ENCODE results near the gene FARP1.
"Not testable (repeated sequence)": the region's sequence is repeated elsewhere in the genome, so short reads cannot be mapped to it uniquely, and the experiment has no call there.

FARP1 gene

DNA sequence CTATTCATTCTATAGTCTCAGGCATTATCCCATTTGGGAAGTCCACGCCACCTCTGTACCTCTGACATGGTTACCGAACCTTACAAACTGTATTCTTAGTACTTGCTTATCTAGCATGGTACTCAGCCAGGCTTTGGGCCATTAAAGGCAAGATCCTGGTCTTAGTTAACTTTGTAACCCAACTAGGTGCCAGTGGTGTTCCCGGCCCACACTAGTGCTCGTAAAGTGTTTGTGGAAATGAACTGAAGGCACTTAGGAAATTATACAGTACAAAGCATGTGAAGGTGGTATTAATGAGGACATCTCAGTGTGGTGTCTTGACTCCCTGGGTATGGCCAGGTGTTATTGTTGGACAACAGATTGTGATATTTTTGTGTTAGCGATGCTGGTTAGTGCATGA is 122.0 kb downstream of the FARP1 start:
- no peak for DNase-seq

DNA sequence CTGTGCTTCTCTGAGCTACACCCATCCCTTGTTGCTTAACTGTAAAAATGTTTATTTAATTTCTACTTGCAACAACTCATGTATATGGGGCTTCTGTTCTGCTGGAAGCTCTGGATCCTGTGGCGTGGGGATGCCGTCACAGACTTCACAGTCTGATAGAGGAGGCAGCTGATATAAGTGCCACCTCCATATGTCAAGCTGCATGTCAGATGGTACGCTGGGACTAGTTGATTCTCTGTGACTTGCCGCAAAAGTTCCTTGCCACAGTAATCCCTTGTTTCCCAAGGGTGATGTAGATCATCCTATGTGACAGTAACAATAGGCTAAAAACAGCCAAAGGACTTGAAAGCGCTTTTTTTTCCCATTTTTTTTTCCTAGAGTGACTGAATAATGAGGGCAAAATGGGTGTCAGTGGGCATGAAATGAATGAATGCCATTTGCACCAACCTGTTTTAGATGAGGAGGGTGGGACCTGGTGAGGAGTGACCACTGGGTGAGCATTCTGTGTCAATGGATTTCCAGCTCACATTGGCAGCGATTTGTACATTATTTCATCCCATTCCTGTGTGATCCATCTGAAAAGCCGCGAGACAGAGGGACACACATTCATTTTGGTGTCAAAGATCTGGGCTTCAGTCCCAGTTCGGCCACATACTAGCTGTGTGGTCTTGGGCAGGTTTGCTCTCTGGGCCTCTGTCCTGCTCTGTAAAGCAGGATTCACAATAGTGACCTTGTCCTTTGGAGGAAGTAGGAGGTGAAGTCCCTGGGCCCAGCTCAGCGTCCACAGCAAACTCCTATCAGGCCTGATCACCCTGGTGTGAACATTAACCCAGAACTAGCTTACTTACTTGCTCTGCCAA is 123.0 kb downstream of the FARP1 start:
- no peak for DNase-seq

DNA sequence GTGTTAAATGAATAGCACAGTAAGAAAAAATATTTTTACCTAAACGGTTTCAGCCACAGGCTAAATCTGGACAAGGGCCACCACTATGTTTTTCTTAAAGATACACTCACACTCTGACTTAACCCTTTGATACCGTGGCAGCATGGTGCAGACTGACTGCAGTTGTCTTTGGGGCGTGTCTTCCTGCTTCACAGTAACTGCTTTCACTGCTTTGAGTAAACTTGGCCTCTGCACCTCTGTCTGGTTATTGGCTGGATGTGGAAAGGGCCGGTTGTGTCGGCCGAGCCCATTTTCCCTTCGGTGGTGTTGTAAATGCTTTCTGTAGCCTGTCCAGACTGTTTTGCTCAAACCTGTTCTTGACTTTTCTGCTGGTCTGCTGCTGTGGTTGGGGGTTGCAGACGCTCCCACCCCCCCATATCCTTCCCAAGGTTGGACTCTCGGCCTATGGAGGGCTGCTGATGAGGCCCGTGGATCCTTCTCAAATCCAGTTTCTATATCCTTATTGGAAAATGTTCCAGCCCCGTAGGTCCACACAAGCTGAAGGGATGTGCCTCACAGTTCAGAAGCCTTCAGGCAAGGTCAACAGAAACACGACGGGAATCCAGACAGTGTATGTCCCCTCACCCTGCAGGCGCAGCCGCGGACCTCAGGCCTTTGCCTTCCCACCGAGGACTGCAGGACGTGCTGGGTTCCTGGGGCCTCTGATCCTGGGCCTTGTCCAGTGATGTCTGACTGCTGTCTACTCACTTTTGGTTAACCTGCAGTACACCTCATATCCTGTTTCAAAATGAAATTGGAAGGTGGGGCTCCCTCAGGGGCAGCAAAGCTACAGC is 124.4 kb downstream of the FARP1 start:
- no peak for DNase-seq

DNA sequence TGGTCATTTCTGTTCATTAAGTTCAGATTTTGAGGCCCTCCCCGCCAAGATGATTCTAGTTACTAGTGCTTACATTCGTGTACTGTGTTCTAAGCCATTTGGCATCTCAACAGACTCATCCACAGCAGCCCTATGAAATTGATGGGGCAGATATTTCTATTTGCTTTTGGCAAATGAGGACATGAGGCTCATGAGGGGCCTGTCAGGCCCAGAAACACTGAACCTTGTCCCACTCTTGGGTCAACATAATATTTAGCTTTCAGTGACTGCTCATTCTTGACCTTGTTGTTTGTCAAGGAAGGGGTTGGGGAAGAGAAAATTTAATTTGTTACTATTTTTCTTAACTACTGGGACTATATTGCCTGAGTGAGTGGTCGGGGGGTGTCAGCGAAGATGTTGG is 126.5 kb downstream of the FARP1 start:
- DNase-seq = no peak

DNA sequence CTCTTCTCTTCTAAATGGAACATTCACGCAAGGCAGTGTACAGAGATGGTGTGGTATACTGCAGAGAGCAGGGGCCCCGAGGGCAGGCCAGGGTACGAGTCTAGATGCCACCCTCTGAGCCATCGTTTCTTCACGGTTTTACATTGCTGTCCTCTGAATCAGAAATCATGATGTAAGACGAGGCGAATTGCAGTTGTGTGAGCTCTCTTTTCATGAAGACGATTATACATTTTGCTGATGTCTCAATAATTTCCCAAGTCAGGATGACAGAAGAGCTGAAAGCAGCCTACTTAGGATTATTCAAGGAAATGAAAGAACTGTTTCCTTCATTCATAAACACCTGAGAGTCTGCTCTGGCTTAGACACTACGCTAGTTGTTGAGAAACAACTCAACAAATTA is 127.9 kb downstream of the FARP1 start:
- DNase-seq = no peak

DNA sequence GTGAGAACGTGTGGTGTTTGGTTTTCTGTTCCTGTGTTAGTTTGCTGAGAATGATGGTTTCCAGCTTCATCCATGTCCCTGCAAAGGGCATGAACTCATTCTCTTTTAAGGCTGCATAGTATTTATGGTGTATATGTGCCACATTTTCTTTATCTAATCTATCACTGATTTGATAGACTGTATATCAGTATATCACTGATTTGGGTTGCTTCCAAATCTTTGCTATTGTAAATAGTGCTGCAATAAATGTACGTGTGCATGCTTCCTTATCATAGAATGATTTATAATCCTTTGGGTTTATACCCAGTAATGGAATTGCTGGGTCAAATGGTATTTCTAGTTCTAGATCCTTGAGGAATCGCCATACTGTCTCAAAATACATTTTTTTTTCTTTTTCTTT is 128.8 kb downstream of the FARP1 start:
- not testable (repeated sequence) for DNase-seq

DNA sequence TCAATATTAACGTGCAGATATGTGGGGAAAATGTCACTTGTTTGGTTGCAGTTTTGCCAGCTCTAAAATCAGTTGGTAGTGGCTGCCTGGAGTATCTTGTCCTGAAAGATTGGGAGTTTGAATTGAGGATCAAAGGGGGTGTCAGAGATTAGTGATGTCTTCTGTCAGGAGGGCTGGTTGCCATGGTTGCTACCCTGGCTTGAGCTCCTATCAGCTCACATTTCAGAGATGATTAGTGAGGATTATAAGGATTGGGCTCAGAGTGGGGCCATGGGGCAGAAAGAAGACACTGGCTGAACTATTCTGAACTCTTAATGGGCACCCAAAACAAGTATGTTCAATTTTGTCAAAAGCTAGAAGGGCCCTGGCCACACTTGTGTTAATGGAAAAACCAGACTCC is 129.7 kb downstream of the FARP1 start:
- DNase-seq = no peak

DNA sequence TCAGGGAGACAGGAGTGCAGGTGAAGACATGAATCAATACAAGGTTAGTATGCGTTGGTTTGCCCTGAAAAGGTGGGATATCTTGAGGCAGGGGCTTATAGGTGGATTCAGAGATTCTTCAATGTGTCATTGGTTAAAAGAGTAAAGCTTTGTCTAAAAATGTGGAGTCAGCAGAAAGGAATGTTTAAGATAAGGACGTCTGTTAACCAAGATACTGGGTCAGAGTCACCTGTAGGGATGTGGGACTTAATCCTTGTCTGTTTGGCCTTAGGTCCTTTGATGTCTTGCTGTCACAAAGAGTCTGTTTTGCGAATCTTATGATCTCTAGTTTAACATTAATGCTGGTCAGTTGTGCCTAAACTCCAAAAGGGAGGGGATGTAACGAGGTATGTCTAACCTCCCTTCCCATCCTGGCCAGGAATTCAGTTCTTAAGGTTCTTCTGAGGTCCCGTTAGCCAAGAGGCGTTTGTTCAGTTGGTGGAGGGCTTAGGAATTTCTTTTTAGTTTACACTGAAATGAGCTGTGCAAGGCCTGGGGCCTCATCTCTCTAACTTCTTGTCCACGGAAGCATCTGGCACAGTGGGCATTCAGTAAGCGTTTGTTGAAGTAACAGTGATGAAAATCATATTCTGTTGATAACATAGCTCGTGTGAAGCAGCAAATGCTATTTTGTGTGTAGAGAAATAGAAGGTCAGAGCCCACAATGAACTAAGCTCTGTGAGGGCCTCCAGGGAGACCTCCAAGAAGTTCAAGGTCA is 130.4 kb downstream of the FARP1 start:
- no peak for DNase-seq

DNA sequence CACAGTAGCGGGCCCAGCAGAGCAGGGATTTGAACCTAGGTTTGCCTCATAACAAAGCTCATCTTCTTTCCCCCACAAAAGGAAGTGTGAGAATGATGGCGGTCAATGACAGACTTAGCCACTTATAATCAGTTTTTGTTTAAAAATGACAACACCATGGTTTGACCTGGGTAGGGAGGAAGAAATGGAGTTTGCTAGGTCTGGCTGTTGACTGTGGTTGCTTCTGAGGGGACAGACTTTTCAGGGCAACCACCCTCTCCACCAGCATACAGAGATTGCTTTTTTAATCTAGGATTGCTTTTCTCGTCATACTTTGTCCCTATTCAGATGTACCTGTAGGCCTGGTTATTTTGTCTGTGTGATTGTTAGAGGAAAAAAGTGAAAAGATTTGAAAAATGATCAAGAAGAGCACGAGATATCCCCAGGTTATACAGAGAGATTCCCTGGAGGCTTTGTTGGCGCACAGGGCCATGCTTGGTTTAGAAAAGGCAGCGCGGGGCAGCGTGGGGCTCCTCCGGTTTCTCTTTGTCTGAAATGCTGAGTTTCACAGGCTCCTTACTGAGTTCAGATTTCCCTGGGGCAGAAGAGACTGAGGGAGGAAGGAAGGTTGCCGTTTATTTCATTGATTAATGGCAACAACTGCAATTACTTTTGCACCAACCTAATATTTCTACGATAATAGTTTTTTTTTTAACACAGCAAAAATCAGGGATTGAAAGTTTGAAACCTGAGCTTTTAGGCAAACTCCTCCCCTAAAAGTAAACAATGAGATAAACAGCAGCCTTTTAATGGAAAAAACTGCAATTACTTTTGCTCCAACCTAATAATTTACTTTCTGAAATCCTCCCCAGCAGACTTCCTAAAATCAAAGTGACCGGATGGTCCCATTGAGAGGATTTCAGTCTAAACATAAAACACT is 131.2 kb downstream of the FARP1 start:
- DNase-seq = peak; percentile 56 to 72

DNA sequence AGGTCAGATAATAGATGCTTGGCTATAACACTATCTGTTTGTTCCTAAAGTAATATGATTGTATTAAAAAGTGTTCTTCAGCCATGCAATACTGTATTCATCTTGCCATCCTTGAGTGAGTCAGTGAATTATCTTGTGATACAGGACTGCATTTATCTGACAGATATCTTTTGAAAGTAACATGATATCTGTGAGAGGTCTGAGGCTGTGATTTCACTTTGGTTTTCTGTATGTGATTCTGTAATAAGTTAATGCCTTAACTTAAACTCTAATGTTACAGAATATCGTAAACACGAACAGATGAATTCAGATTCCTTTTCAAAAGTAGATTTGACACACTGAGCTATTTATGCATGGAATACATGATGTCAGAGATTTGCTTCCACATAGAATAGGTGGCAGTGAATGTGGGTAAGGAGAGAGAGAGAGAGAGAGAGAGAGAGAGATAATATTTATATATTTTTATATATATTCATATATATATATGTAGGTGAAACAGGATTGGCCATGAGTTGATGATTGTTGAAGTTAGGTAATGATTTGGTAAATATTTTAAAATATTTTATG is 132.1 kb downstream of the FARP1 start:
- DNase-seq = no peak

DNA sequence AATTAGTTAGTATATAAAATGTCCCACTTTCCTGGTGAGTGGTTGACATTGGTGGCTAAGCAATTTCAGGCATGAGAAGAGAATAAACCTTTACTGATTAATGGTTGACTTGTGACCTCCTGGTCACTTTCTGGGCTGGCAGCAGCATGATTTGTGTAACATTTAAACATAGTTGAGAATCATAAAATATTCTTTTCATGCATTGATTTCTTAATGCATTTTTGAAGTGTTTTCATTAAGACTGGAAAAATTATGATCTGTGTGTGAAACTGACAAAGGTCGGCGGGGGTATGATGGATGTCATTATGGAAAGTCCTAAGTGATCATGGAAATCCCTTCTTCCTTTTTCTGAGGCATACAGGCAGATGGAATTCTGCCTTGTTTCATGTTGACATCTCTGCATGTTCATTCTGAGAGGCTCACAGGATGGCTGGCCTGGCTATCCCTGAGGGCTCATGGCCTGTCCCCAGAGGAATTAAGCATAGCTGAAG is 132.8 kb downstream of the FARP1 start:
- no peak for DNase-seq

DNA sequence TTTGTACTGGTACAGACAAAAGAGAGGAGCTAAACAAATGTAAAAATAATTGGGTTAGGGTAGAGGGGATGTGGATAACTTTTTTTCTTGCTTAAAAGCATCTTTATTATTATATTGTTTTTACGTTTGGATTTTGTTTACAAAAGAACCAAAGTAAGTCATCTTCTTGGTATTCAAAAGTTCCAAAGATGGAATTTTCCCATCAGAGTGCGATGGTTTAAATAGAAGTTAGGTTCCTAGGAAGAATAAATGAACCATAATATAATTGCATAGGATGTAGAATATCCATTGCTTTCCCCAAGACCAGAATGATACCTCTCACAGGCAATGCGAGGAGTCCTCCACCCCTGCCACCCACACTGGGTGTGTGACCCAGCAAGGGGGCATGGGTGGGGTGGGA is 133.6 kb downstream of the FARP1 start:
- DNase-seq = no peak

DNA sequence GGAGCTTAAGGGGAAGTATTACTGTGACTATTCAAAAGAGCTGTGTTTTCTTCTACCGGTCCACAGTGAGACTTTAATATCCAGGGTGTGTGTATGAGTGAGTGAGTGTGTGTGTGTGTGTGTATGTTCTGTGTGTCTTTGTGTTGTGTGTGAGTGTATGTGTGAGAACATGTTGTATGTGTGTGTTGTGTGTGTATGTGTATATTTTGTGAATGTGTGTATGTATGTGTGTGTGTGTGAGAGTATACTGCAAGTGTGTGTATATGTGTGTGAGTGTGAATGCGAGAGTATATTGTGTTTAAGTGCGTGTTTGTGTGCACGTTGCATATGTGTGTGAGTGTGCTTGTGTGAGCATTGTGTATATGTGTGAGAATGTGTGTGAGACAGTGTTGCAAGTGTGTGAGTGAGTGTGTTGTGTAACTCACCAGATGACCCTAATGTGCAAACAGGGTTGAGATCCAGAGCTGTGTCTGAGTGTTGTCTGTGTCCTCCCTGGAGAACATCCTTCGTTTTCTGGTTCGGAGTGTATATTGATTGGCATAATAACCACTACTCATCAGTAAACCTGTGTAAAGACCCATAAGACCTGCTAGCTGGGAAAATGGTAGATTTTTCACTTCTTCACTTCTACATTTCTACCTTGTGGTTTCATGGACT is 135.3 kb downstream of the FARP1 start:
- DNase-seq = no peak

DNA sequence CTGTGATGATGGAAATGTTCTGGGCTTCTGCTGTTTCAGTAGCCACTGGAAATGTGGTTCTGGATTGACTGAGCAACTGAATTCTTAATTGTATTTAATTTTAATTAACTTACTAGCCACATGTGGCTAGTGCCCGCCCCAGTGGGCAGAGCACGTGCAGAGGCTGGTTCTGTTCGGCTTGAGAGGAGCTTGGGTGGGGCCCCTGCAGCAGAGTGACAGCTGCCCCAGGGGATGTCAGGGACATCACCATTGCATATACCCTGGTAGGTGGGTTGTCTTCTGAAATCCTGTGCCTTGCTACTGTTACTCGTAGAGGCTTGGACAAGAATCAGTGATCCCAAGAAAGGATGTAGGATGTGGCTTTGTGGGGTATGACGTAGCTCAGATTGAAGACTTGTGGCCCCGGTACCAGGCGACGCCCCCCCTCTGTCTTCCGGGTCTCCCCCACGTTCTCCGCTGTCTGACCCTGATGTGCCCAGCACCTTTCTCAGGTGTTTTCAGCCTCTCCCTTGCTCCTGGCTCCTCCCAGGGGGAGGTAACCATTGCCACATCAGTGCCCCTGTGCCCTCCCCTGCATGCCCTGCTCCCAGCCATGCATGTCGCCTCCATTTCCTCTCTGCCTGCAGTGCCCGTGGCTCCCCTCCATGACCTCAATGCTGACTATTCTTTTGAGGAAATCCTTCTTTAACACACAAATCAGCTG is 136.7 kb downstream of the FARP1 start:
- peak; percentile 78 to 84 for DNase-seq

DNA sequence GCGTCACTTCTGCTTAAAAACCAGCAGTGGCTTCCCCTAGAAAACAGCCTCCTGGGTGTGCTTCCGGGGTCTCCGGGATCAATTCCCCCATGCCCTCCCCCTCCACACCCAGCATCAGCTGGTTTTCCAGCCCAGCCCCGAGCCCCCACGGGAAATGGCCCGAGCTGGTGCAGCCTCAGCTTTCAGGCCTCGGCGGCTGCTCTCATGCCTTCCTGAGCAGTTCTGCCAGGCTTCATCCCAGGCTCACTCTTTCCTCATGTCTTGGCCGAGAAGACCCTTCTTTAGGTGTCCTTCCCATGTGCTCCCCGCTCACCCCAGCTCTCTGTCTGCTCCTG is 137.2 kb downstream of the FARP1 start:
- DNase-seq = no peak

DNA sequence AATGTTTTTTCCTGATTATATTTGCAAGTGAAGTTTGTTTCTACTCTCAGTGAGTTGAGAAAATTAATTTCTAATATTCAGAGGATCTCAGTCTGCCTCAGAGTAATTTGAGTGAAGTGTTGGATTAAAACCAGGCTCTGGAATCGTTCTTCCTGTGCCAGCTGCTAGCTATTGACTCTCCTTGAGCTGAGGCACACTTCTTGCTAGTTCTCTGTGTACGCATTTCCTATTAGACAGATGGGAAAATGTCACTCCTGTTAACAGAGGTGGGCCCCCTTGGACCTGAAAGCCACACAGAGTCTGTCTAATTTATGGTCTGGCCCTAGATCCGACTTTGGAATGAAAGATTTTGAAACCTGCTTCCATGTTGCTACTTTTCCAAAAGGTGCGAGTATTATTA is 141.8 kb downstream of the FARP1 start:
- no peak for DNase-seq

DNA sequence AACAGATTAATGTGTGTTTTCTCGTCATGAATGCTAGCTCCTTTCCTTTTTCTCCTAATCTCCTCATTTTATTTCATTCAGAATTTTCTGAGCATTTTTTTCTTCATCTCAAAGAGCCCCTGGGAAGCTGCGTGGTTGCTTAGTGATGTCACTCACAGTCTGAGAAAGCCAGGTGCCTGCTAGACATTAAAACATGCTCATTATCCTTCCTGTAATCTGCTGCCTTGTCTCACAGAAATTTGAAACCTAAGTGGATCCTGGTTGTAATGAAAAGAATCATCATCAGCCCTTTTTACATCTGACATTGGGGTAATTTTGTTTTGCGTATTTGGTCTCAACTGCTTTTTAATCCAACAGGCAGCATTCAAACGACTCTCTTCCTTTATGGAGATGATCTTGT is 142.4 kb downstream of the FARP1 start:
- peak; percentile 49 to 64 for DNase-seq

DNA sequence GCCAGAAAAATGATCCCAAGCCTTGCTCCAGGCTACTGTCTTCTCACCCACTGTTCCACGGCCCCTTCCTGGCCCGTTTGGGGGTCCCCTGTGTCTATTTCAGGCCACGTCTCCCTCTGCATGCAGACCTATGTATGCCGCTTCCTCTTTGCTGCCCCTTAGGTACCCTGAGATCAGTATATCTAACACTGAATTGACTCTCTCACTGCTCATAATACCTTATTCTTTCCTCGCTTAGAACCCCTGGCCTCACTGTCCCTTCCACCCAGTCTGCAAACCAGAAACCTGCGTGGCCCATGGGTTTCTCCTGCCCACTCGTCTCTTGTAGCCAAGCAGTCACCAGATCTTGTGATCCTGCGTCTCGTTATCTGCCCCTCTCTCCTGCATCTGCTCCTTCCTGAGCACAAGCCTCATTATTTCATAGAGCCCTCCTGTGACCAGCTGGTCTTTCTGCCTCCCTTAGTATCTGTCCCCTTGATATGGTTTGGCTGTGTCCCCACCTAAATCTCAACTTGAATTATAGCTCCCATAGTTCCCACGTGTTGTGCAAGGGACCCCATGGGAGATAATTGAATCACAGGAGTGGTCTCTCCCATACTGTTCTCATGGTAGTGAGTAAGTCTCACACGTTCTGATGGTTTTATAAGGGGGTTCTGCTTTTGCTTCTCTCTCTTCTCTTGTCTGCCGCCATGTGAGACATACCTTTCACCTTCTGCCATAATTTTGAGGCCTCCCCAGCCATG is 143.1 kb downstream of the FARP1 start:
- peak in 1 of 2 experiments; percentile 49 for DNase-seq

DNA sequence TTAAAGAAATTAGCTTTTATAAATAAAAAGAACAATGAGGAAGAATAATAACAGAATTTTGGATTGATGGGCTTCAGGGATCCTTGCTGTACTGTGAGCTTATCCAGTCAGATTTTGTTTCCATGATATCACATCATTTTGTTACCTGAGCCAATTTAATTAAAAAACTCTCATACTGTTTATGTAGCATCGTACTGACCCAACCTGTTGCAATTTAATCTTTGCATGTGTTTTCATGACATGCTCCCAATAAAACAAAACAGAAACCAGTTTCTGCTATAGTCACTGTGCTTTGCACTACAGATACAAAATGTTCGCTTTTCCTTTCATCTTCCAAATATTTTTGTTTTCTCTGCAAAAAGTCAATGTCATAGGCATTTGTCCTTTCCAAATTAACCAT is 143.9 kb downstream of the FARP1 start:
- DNase-seq = no peak

DNA sequence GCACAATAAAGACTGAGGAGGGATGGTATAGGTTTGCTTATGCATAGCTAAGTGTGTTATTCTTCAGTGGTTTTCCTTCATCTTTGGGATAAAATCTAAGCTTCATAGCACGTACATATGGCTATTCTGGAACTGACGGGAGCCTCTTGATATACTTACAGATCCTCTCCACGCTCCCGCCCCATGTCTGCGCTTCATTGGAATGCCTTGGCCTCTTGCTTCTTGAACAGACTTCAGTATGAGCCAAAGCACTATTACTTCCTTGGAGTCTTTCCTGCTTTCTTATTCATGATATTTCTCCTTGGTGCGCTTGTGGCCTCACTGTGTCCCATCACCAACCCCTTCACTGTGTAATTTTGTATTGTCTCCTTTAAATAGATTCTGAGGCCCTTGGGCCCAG is 145.3 kb downstream of the FARP1 start:
- DNase-seq = no peak
